Activated CD4-positive, alpha-beta T cell treated with anti-CD3 and anti-CD28 coated beads, Interleukin-2, amount 10 ng/mL, durations not matched to agents 24 days and 14 days (primary cell): ENCODE data around the gene PCDH19. TPM values are rescaled to one million over a fixed set of nuclear protein-coding genes. Genes with fewer than 3 reads are reported as not detected.

Experiments used
- DNase-seq: peaks from one replicate; pipeline ENCODE4 v3.0.0; 2022
- H3K27ac Mint-ChIP-seq: one replicate; pipeline ENCODE4 v1.8.0; 2022; ENCODE audit warnings: mild to moderate bottlenecking, mixed read lengths
- H3K27me3 Mint-ChIP-seq: one replicate; pipeline ENCODE4 v1.8.0; 2022; ENCODE audit warnings: mixed read lengths
- H3K36me3 Mint-ChIP-seq: one replicate; pipeline ENCODE4 v1.8.0; 2022; ENCODE audit warnings: low read depth, mild to moderate bottlenecking, mixed read lengths
- H3K4me1 Mint-ChIP-seq: one replicate; pipeline ENCODE4 v1.8.0; 2021; ENCODE audit warnings: mixed read lengths
- H3K4me3 Mint-ChIP-seq: one replicate; pipeline ENCODE4 v1.8.0; 2022; ENCODE audit warnings: mild to moderate bottlenecking, moderate library complexity, mixed read lengths
- H3K9me3 Mint-ChIP-seq: one replicate; pipeline ENCODE4 v1.8.0; 2021; ENCODE audit warnings: mixed read lengths
- intact Hi-C: fragments of 100-400 bp; cut with micrococcal nuclease; formaldehyde crosslinking; loops from one replicate; pipeline ENCODE4 v1.15.1; 2023
- total RNA-seq: library from RNA; stranded (reverse); gene quantifications from 2 replicates; pipeline ENCODE4 v1.2.3, GENCODE V29; 2022

PCDH19 gene
- total RNA-seq, 1 donor from 2014 or later: not detected

- Mint-ChIP-seq H3K4me1 (no peaks in the 10 kb centered on the region), H3K36me3 (no peaks in the 10 kb centered on the region), H3K4me3 (no peak overlapping the region), H3K9me3 (no peaks in the 10 kb centered on the region), H3K27ac (no peak overlapping the region), H3K27me3 (no peaks in the 10 kb centered on the region)
- DNase-seq: no peak
- intact Hi-C loops: no loop called here
Measured at GRCh38 chrX:100297728-100298127, 112.3 kb downstream of the PCDH19 start.

GRCh38 chrX:100296183-100296753, 113.8 kb downstream of the PCDH19 start:
- DNase-seq: no peak
- H3K4me1 Mint-ChIP-seq: no peaks in the 10 kb centered on the region
- H3K4me3 Mint-ChIP-seq: no peak overlapping the region
- H3K27ac Mint-ChIP-seq: no peak overlapping the region
- H3K36me3 Mint-ChIP-seq: no peaks in the 10 kb centered on the region
- intact Hi-C loops: no loop called here
- H3K9me3 Mint-ChIP-seq: no peaks in the 10 kb centered on the region
- no peaks in the 10 kb centered on the region for H3K27me3 Mint-ChIP-seq

GRCh38 chrX:100294965-100295364, 115.1 kb downstream of the PCDH19 start:
- Mint-ChIP-seq H3K9me3 (no peaks in the 10 kb centered on the region), H3K27ac (no peak overlapping the region), H3K4me3 (no peak overlapping the region), H3K36me3 (no peaks in the 10 kb centered on the region), H3K4me1 (no peaks in the 10 kb centered on the region), H3K27me3 (no peaks in the 10 kb centered on the region)
- intact Hi-C loops: no loop called here
- no peak for DNase-seq

GRCh38 chrX:100289066-100289558, 121.0 kb downstream of the PCDH19 start:
- intact Hi-C loops: no loop called here
- Mint-ChIP-seq H3K9me3 (no peaks in the 10 kb centered on the region), H3K4me3 (no peak overlapping the region), H3K4me1 (no peaks in the 10 kb centered on the region), H3K36me3 (no peaks in the 10 kb centered on the region), H3K27me3 (no peaks in the 10 kb centered on the region), H3K27ac (no peak overlapping the region)
- no peak for DNase-seq

DNA sequence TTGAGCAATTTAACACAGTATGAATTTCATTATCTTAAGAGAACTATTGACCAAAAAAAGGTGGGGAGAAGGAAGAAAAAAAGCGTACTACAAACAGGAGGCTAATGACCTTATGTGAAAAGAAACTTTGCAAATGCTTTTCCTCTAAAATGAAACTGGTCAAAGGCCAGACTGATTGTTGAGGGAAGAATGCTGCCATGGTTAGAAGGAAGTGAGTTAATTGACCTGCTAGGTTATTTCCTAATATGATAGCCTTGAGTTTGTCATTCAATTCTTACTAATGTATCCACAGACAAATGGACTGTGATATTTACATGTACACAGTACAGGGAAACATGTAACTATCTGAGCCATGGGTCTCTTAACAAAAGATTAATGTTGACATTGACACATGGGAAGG, 132.8 kb downstream of the PCDH19 start:
- H3K27me3 Mint-ChIP-seq: no peaks in the 10 kb centered on the region
- intact Hi-C loops: no loop called here
- no peaks in the 10 kb centered on the region for H3K36me3 Mint-ChIP-seq
- no peaks in the 10 kb centered on the region for H3K9me3 Mint-ChIP-seq
- no peaks in the 10 kb centered on the region for H3K4me1 Mint-ChIP-seq
- H3K27ac Mint-ChIP-seq: no peak overlapping the region
- no peak overlapping the region for H3K4me3 Mint-ChIP-seq
- no peak for DNase-seq

GRCh38 chrX:100274916-100275315, 135.2 kb downstream of the PCDH19 start:
- no peak for DNase-seq
- Mint-ChIP-seq H3K4me1 (no peaks in the 10 kb centered on the region), H3K36me3 (no peaks in the 10 kb centered on the region), H3K9me3 (no peaks in the 10 kb centered on the region), H3K27ac (no peak overlapping the region), H3K27me3 (no peaks in the 10 kb centered on the region), H3K4me3 (no peak overlapping the region)
- intact Hi-C loops: no loop called here

GRCh38 chrX:100265179-100265578, 144.9 kb downstream of the PCDH19 start:
- no peaks in the 10 kb centered on the region for H3K36me3 Mint-ChIP-seq
- intact Hi-C loops: no loop called here
- H3K9me3 Mint-ChIP-seq: no peaks in the 10 kb centered on the region
- no peaks in the 10 kb centered on the region for H3K4me1 Mint-ChIP-seq
- no peak overlapping the region for H3K27ac Mint-ChIP-seq
- no peak overlapping the region for H3K4me3 Mint-ChIP-seq
- no peaks in the 10 kb centered on the region for H3K27me3 Mint-ChIP-seq
- no peak for DNase-seq

DNA sequence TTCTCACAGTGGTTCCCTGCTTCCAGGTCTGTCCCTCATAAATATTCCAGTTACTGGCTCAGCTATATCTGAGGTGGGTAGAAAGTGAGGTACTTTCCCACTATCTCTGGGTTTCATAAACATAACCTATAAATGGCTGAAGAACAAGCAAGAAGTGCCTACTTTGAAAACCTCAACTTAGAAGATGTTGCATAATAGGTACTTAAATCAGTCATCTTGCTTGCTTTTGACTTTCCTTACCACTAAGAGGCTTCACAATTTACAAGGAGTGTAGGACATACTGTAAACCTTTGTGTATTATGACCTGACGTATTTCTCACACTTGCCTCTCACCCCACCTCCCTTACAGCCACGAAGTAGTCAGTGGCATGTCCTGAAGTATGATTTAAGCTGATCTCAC, 145.9 kb downstream of the PCDH19 start:
- no peaks in the 10 kb centered on the region for H3K36me3 Mint-ChIP-seq

DNA sequence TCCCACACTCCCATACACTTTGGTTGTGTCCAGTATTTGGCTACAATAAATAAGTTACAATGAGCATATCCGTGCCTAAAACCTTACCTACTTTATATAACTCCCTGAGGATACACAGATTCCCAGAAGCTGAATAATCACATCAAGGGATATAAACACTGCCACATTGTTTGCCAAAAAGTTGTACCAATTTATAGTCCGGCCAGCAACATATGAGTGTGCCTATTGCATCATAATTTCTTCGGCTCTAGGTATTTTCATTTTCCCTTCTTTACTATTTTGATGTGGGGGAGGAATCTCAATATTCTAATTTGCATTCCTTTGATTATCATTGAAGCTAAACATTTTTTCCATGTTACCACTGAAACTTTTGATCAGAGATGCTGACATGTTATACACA, 146.4 kb downstream of the PCDH19 start:
- Mint-ChIP-seq H3K9me3 (no peaks in the 10 kb centered on the region), H3K4me1 (no peaks in the 10 kb centered on the region), H3K4me3 (no peak overlapping the region), H3K36me3 (no peaks in the 10 kb centered on the region), H3K27me3 (no peaks in the 10 kb centered on the region), H3K27ac (no peak overlapping the region)
- intact Hi-C loops: no loop called here
- DNase-seq: no peak

More for the DNA sequence above, 145.9 kb downstream of the PCDH19 start:
- intact Hi-C loops: no loop called here
- H3K4me3 Mint-ChIP-seq: no peak overlapping the region
- H3K4me1 Mint-ChIP-seq: no peaks in the 10 kb centered on the region
- no peak for DNase-seq
- no peak overlapping the region for H3K27ac Mint-ChIP-seq
- H3K9me3 Mint-ChIP-seq: no peaks in the 10 kb centered on the region
- no peaks in the 10 kb centered on the region for H3K27me3 Mint-ChIP-seq

DNA sequence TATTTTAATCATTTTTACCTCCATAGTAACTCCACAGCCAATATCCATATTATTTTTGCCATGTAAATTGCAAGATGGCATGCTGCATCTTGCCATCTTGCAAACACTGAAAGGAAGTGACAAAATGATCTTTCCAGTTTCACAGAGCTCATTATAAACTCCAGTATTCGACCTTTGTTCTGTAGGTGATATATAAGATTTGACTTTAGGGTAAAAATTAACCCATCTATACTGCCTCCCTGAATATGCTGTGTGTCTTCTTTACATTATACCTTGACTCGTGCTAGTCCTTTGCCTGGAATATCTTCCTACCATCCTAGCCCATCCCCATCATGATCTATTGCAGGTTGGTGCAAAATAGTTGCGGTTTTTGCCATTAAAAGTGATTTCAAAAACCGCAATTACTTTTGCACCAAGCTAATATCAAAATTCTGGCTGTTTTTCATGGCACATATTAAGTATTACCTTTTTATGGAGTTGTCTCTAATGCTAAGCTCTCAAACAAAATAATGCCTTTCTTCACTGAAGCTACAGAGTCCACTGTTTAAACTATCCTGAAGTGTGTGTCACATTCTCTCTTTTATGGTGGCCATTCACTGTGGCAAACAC, 161.1 kb downstream of the PCDH19 start:
- intact Hi-C loops: no loop called here
- no peaks in the 10 kb centered on the region for H3K36me3 Mint-ChIP-seq
- no peak overlapping the region for H3K27ac Mint-ChIP-seq
- DNase-seq: no peak
- no peak overlapping the region for H3K4me3 Mint-ChIP-seq
- no peaks in the 10 kb centered on the region for H3K27me3 Mint-ChIP-seq
- no peaks in the 10 kb centered on the region for H3K9me3 Mint-ChIP-seq
- H3K4me1 Mint-ChIP-seq: no peaks in the 10 kb centered on the region

- no peak for DNase-seq
- H3K27ac Mint-ChIP-seq: no peak overlapping the region
- no peaks in the 10 kb centered on the region for H3K36me3 Mint-ChIP-seq
- no peak overlapping the region for H3K4me3 Mint-ChIP-seq
- no peaks in the 10 kb centered on the region for H3K27me3 Mint-ChIP-seq
- intact Hi-C loops: no loop called here
- no peaks in the 10 kb centered on the region for H3K9me3 Mint-ChIP-seq
- no peaks in the 10 kb centered on the region for H3K4me1 Mint-ChIP-seq
Measured at GRCh38 chrX:100247826-100248225, 162.2 kb downstream of the PCDH19 start.

DNA sequence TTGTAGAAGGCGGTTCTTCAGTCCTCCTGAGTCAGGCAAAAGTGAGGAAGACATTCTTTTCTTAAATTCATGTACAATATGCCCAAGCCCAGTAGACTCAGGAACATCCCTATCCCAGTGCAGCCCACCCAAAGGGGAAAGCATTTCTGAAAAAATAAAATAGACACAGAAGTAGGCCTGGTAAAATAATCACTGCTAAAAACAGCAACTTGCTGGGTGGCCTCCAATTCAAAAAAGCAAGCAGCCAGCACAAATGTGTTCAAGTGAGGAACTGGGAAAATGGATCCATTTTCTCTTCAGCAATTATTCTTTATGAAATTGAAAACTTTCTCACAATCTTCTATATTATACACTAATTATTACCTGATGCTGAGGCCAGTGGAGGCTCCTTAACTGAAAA, 165.4 kb downstream of the PCDH19 start:
- Mint-ChIP-seq H3K27ac (no peak overlapping the region), H3K9me3 (no peaks in the 10 kb centered on the region), H3K36me3 (no peaks in the 10 kb centered on the region), H3K4me3 (no peak overlapping the region), H3K4me1 (no peaks in the 10 kb centered on the region), H3K27me3 (no peaks in the 10 kb centered on the region)
- intact Hi-C loops: no loop called here
- DNase-seq: no peak
